GM19239 (cell line): ENCODE data around the gene PMEPA1.
A peak's percentile ranks its signal among the peaks of the same experiment; 100 is the strongest.

Experiments
- DNase-seq: peaks from one replicate; pipeline ENCODE4 v3.0.0; 2011; ENCODE audit warnings: low spot score; ENCODE audit not compliant: insufficient read length
- FAIRE-seq: peaks from 2 replicates; lab custom pipeline; 2011; peaks lifted over from hg19 to GRCh38; lab: Jason Lieb, UNC

PMEPA1 gene

GRCh38 chr20:57738053-57738452 is 28.2 kb upstream of the PMEPA1 start:
- no peak for FAIRE-seq
- no peak for DNase-seq

GRCh38 chr20:57737349-57737748 is 27.5 kb upstream of the PMEPA1 start:
- DNase-seq, result no peak
- FAIRE-seq, result no peak

- no peak for FAIRE-seq
- DNase-seq, result no peak
These were observed 27.0 kb upstream of the PMEPA1 start for GRCh38 chr20:57736738-57737347.

GRCh38 chr20:57735831-57736737 is 26.3 kb upstream of the PMEPA1 start:
- DNase-seq (no peak), FAIRE-seq (no peak)

GRCh38 chr20:57734754-57735153 is 24.9 kb upstream of the PMEPA1 start:
- DNase-seq (no peak), FAIRE-seq (no peak)

- FAIRE-seq (no peak), DNase-seq (no peak)
These were observed 22.4 kb upstream of the PMEPA1 start for GRCh38 chr20:57732226-57732625.

- no peak for FAIRE-seq
- DNase-seq, result no peak
These were observed 18.9 kb upstream of the PMEPA1 start for GRCh38 chr20:57728762-57729161.

- DNase-seq (no peak), FAIRE-seq (no peak)
These were observed 18.0 kb upstream of the PMEPA1 start for GRCh38 chr20:57727863-57728262.

- FAIRE-seq, result no peak
- DNase-seq, result no peak
These were observed 15.8 kb upstream of the PMEPA1 start for GRCh38 chr20:57725636-57726035.

- no peak for DNase-seq
- no peak for FAIRE-seq
These were observed 15.0 kb upstream of the PMEPA1 start for GRCh38 chr20:57724610-57725405.

- DNase-seq, result no peak
- FAIRE-seq, result no peak
These were observed 14.0 kb upstream of the PMEPA1 start for GRCh38 chr20:57723816-57724215.

GRCh38 chr20:57719951-57720350 is 10.1 kb upstream of the PMEPA1 start:
- no peak for FAIRE-seq

GRCh38 chr20:57718490-57719009 is 8.7 kb upstream of the PMEPA1 start:
- FAIRE-seq, result no peak

More at GRCh38 chr20:57719951-57720350, 10.1 kb upstream of the PMEPA1 start:
- DNase-seq, result no peak

GRCh38 chr20:57717797-57718196 is 8.0 kb upstream of the PMEPA1 start:
- FAIRE-seq (no peak), DNase-seq (no peak)

More at GRCh38 chr20:57718490-57719009, 8.7 kb upstream of the PMEPA1 start:
- peak; percentile 93 for DNase-seq

- DNase-seq (no peak), FAIRE-seq (no peak)
These were observed 7.1 kb upstream of the PMEPA1 start for GRCh38 chr20:57716901-57717300.

GRCh38 chr20:57716202-57716601 is 6.4 kb upstream of the PMEPA1 start:
- FAIRE-seq (no peak), DNase-seq (no peak)

GRCh38 chr20:57715268-57715904 is 5.6 kb upstream of the PMEPA1 start:
- no peak for DNase-seq
- no peak for FAIRE-seq

- DNase-seq, result no peak
- FAIRE-seq, result no peak
These were observed 4.8 kb upstream of the PMEPA1 start for GRCh38 chr20:57714409-57715267.

- DNase-seq (no peak), FAIRE-seq (no peak)
These were observed 4.1 kb upstream of the PMEPA1 start for GRCh38 chr20:57713951-57714350.
